HCT116 (cell line): ENCODE data around the gene PNPLA5. TPM values are rescaled to one million over a fixed set of nuclear protein-coding genes. Genes with fewer than 3 reads are reported as not detected.

ENCODE experiments used
- ATAC-seq: fragments of 200-7000 bp; cut with Tn5 transposase; 2 replicates; pipeline ENCODE4 v1.9.1; 2020; ENCODE audit warnings: mild to moderate bottlenecking, moderate library complexity
- BruUV-seq: library from RNA; stranded (reverse); fragments of 400-500 nt; replicated peaks from 2 replicates; lab custom pipeline; 2021; lab: Mats Ljungman, UMichigan
- CTCF ChIA-PET: fragments of 300-600 bp; sonication (Branson Sonifier 250); formaldehyde crosslinking; loops from one replicate; lab custom pipeline; 2021; ENCODE audit warnings: antibody characterized with exemption; lab: Charles Lee
- POLR2A ChIA-PET: fragments of 300-600, 350-600 bp; sonication (Branson Sonifier 250); formaldehyde crosslinking; loops from one replicate; lab custom pipeline; 2021; ENCODE audit warnings: antibody characterized with exemption; lab: Charles Lee
- RAD21 ChIA-PET, 2 experiments: fragments of 300-600 bp; sonication (Branson Sonifier 250); formaldehyde crosslinking; loops; one replicate each; lab custom pipeline; 2023; ENCODE audit warnings: low total read pairs in 2 of 2; ENCODE audit not compliant: uncharacterized antibody in 2 of 2, unreplicated experiment in 2 of 2, low non-redundant PET in 1 of 2; lab: Charles Lee
- DNase-seq: peaks from one replicate; pipeline ENCODE4 v3.0.0-alpha.2; 2010; ENCODE audit warnings: low read depth, low spot score
- H2AFZ ChIP-seq: fragments of 200-600 bp; shearing (Covaris generic), sonication (generic); 2 replicates; pipeline ENCODE4 v1.6.1; 2017; ENCODE audit warnings: low read depth, mixed run types, mixed read lengths, antibody characterized with exemption, low read length; ENCODE audit not compliant: poor library complexity, severe bottlenecking
- H3K27ac ChIP-seq: 2 replicates; pipeline ENCODE4 v1.5.1; 2012; ENCODE audit warnings: low read depth, low read length
- H3K27me3 ChIP-seq: fragments of 200-600 bp; sonication (generic); 2 replicates; pipeline ENCODE4 v1.6.1; 2016; ENCODE audit warnings: mixed run types, low read length, mixed read lengths; ENCODE audit not compliant: insufficient read depth
- H3K36me3 ChIP-seq, 2 experiments: fragments of 200-500 bp in 1 of 2; fragments of 200-600 bp in 1 of 2; sonication (Bioruptor generic) in 1 of 2; sonication (generic) in 1 of 2; 2 replicates each; pipeline versions ENCODE4 v1.5.1 to v1.6.1; 2014 to 2016; ENCODE audit warnings: low read length in 2 of 2, inconsistent platforms in 1 of 2, mixed read lengths in 1 of 2, mixed run types in 1 of 2; ENCODE audit not compliant: insufficient read depth in 2 of 2, control insufficient read depth in 1 of 2
- H3K4me1 ChIP-seq, 2 experiments: fragments of 200-600 bp in 1 of 2; sonication (generic) in 1 of 2; 2 replicates each; pipeline versions ENCODE4 v1.5.1 to v1.6.1; 2012 to 2017; ENCODE audit warnings: low read length in 2 of 2, inconsistent platforms in 1 of 2, mild to moderate bottlenecking in 1 of 2, mixed read lengths in 1 of 2, mixed run types in 1 of 2, moderate library complexity in 1 of 2; ENCODE audit not compliant: insufficient read depth in 2 of 2, control insufficient read depth in 1 of 2
- H3K4me2 ChIP-seq: fragments of 200-600 bp; sonication (generic); 2 replicates; pipeline ENCODE4 v1.6.1; 2017; ENCODE audit warnings: mixed run types, low read length, mixed read lengths
- H3K4me3 ChIP-seq, 2 experiments: fragments of 200-600 bp in 1 of 2; sonication (generic) in 1 of 2; replicated peaks in 1 of 2; 2 replicates each; pipeline ENCODE4 v1.5.1; 2011 to 2016; ENCODE audit warnings: low read length in 2 of 2, control low read depth in 1 of 2, low read depth in 1 of 2, mild to moderate bottlenecking in 1 of 2, mixed read lengths in 1 of 2, mixed run types in 1 of 2
- H3K79me2 ChIP-seq: fragments of 200-600 bp; sonication (generic); 2 replicates; pipeline ENCODE4 v1.6.1; 2017; ENCODE audit warnings: mild to moderate bottlenecking, mixed run types, low read length, moderate library complexity, mixed read lengths; ENCODE audit not compliant: insufficient read depth
- H3K9ac ChIP-seq: fragments of 200-600 bp; sonication (generic); 2 replicates; pipeline ENCODE4 v1.6.1; 2016; ENCODE audit warnings: low read length, mixed read lengths
- H3K9me2 ChIP-seq: fragments of 200-600 bp; sonication (generic), shearing (Covaris generic); 2 replicates; pipeline ENCODE4 v1.6.1; 2017; ENCODE audit warnings: mixed run types, mild to moderate bottlenecking, moderate library complexity; ENCODE audit not compliant: insufficient read depth
- H3K9me3 ChIP-seq, 2 experiments: fragments of 200-500 bp in 1 of 2; fragments of 200-600 bp in 1 of 2; sonication (Bioruptor generic) in 1 of 2; sonication (generic) in 1 of 2; 2 replicates each; pipeline ENCODE4 v1.6.1; 2014 to 2017; ENCODE audit warnings: low read length in 2 of 2, mixed read lengths in 2 of 2, inconsistent platforms in 1 of 2, low read depth in 1 of 2, mild to moderate bottlenecking in 1 of 2, mixed run types in 1 of 2, moderate library complexity in 1 of 2; ENCODE audit not compliant: control insufficient read depth in 1 of 2, insufficient read depth in 1 of 2
- H4K20me1 ChIP-seq: fragments of 200-600 bp; sonication (generic), shearing (Covaris generic); 2 replicates; pipeline ENCODE4 v1.6.1; 2017; ENCODE audit warnings: mixed run types, mild to moderate bottlenecking, moderate library complexity; ENCODE audit not compliant: insufficient read depth
- POLR2AphosphoS5 ChIP-seq: IDR thresholded peaks from 2 replicates; pipeline ENCODE4 v1.6.1; 2011; ENCODE audit warnings: mild to moderate bottlenecking, low read depth, low read length, moderate library complexity
- REST ChIP-seq: IDR thresholded peaks from 2 replicates; pipeline ENCODE4 v1.6.1; 2012; ENCODE audit warnings: low read depth
- ZBTB33 ChIP-seq: IDR thresholded peaks from 2 replicates; pipeline ENCODE4 v1.6.1; 2011; ENCODE audit warnings: mild to moderate bottlenecking, low read length, moderate library complexity; ENCODE audit not compliant: insufficient replicate concordance; ENCODE audit errors: extremely low read depth
- intact Hi-C: fragments of 100-400 bp; cut with micrococcal nuclease; formaldehyde crosslinking; loops from 2 replicates; pipeline ENCODE4 v1.10.0; 2022
- total RNA-seq: library from RNA; stranded (reverse); gene quantifications from one replicate; pipeline ENCODE4 v1.2.1, GENCODE V29; 2021; ENCODE audit not compliant: unreplicated experiment

The PNPLA5 gene
- total RNA-seq, 1 experiment from 2014 or later = 2.9 TPM

GRCh38 chr22:43925433-43926348, 33.9 kb upstream of the PNPLA5 start:
- Histone ChIP-seq H3K4me3 (peak overlapping the region in 1 of 2 experiments; percentile 69; a peak in 2 of 4 replicates), H3K9me2 (no peaks in the 10 kb centered on the region), H4K20me1 (no peaks in the 10 kb centered on the region), H3K27ac (peak overlapping the region; percentile 90), H3K27me3 (no peaks in the 10 kb centered on the region), H3K4me2 (peak overlapping the region; percentile 98), H3K4me1 (peaks cover 40 to 44% of the 10 kb centered on the region in 2 experiments), H3K36me3 (no peaks in the 10 kb centered on the region; a peak in 1 of 4 replicates), H3K9me3 (no peaks in the 10 kb centered on the region), H3K79me2 (no peaks in the 10 kb centered on the region), H3K9ac (peak overlapping the region; percentile 80), H2AFZ (no peak overlapping the region)
- POLR2A ChIA-PET = no interaction called here
- DNase-seq (no peak), ATAC-seq (no peak)
- RAD21 ChIA-PET = no interaction called here
- intact Hi-C loops = no loop called here
- CTCF ChIA-PET = interaction anchor here (0.8 to 2.0 kb wide), 2 partner anchors 14 to 20 kb away, joined by 3 to 7 read pairs; no protein-coding TSS in a partner anchor
- TSS peak; percentile 55 for BruUV-seq
- TF ChIP-seq POLR2AphosphoS5 (0 out of 2 replicates have a peak, but pooled peaks have one; percentile 20), REST (no peak), ZBTB33 (no peak)
